ENCODE results near the gene TMEM63C.

Gene TMEM63C

DNA sequence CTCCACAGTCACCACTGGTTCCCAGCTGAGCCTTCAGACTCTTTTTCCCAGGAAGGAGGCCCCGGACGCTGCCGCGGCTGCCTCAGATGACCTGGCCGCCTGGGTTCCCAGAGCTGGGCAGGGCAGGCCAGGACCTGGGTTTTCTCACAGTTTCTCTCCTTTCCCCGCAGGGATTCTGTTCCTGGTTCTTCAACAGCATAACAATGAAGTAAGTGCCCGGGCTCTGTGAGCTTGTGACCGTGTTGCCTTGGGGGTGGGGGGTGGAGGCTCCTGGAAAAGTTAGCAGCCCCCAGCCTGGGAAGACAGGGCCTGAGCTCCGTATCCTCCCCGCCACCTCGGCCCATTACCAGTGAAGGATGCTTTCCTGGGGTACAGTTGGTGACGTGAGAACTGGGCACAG lies 43.7 kb downstream of the TMEM63C start:
- DNase-seq = no peak

DNA sequence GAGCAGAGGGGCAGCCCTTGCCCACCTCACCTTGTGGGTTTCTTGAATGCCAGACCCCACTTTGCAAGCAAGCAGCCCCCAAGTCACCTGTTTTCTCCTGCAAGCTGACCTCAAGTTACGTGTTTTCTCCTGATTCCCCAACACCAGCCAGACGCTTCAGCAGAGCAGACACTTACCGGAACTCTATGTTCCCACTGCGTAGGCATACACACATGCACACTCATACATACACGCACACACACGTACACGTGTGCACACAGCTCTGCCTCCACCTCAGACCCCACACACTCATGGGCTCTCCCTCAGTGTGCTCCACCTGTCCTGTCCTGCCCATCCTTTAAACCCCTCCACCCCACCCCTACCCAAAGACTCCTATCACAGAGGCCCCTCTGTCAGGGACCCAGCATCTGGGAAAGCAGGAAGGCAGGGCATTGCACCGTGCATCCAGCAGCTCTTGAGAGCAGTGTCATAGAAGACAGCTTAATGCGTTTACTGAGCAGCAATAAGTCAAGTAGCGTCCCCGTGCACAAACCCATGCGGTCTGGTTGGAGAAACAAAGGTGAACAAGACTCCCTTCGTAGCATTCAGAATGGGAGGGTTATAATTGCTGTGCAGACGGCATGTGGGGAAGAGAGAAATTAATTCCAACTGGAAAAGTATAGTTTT lies 44.4 kb downstream of the TMEM63C start:
- DNase-seq = no peak

DNA sequence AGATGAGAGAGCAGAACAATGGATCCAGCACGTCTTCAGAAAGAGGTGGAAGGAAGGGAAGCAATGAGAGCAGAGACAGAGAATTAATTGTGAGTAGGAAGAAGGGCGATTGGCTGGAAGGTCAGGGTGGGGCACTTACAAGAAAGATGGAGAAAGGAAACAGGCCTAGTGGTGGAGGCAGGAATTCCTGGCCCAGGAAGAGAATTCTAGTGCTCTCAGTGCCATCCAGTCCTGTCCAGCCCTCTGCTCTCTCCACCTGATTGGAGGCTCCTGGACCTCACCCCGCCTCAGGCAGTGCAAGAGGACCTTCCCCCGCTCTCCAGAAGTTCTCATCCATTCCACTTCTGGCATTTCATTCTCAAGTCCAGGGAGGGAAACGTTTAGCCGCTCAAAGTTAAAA lies 46.5 kb downstream of the TMEM63C start:
- DNase-seq = no peak

DNA sequence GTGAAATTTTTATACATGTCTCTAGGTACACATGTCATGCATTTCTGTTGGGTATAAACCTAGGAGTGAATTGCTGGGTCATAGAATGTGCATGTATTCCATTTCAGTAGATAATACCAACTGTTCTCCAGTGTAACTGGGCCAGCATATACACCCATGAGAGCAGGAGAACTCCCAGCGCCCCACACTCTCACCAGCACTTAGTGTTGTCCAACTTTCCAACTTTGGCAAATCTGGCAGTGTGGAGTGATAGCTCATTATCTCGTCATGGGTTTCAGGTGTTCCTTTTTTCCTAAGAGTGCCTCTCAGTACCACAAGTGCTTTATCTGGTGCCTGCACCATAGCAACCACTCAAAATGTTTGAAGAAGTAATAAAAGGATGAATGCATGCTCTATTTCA lies 49.3 kb downstream of the TMEM63C start:
- DNase-seq = no peak

DNA sequence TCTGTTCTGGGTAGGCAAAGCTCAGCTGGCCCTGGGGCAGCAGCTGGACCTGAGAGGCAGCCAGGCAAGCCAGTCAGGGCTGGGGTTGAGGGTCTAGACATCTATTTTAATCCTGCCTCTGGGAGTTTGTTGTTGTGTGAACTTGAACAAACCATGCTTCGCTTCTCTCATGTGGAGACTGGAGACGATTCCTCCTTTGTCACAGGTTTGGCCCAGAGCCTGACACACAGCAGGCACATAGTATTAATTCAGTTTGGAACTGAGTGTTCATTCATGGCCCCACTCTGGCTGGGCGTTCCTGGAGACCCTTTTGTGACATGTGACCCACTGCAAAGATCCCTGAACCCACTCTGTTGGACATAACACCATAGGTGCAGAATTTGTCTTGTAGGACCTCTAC lies 50.1 kb downstream of the TMEM63C start:
- DNase-seq = no peak

DNA sequence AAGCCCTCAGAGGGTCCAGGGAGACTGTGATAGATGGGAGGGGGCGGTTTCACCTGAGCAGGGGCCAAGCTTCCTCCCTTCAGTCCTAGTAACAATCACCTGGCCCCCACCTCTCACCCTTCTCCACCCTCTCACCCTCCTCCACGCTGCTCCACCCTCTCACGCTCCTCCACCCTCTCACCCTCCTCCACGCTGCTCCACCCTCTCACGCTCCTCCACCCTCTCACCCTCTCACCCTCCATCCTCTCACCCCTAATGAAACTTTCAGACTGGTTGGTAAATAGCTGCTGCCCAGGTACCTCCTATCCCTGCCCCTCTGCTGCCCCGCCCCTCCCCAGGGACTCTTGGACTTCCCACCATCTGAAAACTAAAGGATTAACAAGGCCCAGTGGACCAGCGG lies 55.2 kb downstream of the TMEM63C start:
- DNase-seq = no peak

DNA sequence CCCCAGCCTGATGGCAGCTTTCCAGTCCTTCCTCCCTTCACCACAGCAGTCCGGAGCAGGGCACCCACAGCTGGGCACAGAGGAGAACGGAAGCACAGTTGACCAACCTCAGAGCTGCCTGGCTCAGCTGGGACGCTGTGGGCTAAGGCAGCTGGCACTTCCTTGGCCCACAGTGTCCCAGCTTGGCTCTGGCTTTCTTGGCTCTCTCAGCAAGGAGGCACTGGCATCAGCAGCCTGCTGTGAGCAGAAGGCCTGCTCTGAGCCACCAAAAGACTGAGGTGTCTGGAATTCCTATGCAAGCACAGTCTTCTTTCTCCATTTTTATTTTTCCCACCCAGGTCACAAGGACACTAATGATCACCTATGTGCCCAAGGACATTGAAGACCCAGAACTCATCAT lies 56.8 kb downstream of the TMEM63C start:
- DNase-seq = no peak

DNA sequence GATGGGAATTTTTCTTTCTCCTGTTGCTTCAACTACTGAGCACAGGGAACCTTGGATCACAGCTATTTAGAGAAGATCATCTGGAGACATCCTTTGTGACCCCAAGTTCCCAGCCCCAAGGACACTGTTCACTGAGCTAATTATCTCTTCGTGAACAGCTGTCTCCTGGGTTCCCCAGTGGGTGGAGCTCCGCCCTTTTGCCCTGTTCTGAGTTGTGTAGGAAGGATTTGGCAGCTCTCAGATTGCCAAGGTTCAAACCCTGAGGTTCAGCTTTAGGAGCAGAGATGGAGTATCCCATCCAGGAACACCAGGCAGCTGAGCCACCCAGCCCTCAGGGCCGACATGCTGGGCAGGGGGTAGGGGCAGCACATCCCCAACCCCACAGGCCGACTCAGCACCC lies 57.4 kb downstream of the TMEM63C start:
- DNase-seq = no peak

DNA sequence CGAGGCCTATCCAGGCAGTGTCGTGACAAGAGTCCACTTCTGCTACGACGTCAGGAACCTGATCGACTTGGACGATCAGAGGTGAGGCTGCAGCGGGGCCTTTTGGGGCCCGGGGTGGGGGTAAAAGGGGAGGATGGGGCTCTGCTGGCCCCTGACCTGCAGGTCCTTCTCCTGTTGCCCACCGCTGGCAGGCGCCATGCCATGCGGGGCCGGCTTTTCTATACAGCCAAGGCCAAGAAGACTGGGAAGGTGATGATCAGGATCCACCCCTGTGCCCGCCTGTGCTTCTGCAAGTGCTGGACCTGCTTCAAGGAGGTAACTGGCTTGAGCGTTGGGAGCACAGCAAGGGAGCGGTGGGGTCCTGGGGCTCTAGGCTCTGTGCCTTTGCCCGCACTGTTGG lies 57.8 kb downstream of the TMEM63C start:
- no peak for DNase-seq

DNA sequence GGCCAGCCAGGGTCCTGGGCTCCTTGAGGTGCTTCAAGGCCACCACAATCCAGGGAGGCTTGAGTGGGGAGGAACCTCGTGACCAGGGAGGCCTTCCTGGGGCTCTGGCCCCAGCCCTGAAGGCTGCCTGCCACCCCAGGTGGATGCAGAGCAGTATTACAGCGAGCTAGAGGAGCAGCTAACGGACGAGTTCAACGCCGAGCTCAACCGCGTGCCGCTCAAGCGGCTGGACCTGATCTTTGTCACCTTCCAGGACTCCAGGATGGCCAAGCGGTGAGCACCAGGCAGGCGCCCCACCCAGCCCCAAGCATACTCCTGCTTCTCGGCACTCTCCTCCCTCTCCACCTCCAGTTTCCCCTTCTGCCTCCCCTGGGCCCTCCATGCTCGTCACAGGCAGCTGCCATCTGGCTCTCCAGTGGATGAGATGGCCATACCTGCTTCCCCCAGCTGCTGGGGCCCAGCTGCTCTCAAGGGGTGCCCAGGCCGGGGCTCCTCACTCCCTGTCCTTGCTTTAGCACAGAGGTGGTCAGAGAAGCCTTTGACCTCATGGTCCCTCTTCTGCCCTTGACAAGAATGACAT lies 58.8 kb downstream of the TMEM63C start:
- no peak for DNase-seq

DNA sequence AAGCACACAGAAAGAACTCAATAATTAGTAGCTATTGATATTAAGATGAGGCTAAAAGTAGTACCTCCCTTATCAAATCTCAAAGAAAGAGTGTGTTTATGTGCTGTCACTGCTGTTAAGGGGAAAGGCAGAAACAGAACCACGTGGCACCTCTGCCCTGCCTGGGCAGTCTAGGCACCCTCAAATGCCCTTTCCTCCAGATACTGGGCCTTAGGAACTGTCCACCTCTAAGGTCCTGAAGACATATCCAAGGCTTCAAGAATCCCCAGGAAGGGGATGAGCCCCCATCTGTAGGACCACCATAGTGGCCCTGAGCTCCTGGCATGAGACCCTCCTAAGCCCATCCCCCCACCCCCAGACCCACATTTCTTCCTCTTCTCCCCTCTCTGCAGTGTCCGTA lies 60.4 kb downstream of the TMEM63C start:
- no peak for DNase-seq

DNA sequence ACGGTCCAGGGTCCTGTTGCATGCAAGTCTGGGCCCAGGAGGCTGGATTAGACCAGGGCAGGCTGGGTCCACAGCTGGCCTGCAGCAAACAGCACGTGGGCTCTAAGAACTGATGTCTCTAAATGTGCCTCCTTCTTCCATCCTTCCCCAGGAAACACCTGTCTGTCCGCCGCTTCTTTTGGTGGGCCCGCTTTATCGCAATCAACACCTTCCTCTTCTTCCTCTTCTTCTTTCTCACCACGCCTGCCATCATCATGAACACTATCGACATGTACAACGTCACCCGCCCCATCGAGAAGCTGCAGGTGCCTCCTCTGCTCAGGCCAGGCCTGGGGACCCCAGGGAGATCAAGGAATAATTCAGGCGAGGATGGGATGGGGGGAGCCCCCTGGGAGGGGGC lies 61.2 kb downstream of the TMEM63C start:
- no peak for DNase-seq

DNA sequence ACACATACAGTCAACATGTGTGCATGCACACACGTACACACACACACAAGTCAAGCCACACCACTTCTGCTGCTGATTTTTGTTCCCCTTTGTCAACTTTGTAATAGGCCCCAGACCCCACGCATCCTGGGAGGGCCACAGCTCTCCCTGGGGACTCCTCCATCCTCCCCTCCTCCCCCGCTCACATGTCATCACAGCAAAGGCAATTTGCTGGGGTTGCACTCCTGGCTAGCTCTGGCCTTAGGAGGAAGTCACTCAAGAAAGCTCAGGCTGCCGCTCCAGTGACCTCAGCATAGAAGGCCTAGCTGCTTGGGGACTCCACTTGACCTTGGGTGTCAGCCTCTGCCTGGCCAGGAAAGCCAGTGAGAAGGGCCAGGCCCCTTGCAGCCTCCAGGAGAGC lies 62.3 kb downstream of the TMEM63C start:
- DNase-seq = no peak

DNA sequence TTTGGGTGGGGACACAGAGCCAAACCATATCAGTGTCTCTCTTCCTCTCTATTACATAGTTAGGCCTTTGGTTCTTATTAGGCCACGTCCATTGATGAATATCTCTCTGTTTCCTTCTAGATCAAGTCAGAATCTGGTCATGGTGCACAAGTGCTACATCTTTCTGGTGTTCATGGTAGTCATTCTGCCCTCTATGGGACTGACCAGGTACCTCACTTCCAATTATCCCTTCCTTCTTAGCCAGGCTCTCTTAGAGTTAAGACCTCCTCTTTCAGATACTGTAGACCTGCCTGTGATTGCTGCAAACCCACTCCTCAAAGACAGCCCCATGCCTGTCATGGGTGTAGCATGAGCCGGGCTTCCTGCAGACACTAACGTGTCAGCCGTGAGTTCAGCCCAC lies 64.2 kb downstream of the TMEM63C start:
- DNase-seq = no peak

DNA sequence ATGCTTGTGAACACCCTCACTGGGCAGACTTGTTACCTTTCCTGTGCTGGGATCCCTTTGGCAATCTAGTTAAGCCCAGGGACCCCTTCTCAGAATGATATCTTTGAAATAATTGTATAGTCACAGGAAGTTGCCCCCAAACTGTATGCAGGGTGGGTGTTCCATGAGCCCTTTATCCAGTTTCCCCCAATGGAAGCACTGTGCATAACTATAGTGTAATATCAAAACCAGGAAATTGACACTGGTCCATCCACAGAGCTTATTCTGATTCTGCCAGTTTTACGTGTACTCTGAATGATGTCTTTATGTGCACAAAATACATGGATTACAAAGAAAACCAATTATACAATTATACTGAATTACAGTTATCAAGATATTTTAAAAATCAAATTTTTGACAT lies 65.2 kb downstream of the TMEM63C start:
- no peak for DNase-seq

DNA sequence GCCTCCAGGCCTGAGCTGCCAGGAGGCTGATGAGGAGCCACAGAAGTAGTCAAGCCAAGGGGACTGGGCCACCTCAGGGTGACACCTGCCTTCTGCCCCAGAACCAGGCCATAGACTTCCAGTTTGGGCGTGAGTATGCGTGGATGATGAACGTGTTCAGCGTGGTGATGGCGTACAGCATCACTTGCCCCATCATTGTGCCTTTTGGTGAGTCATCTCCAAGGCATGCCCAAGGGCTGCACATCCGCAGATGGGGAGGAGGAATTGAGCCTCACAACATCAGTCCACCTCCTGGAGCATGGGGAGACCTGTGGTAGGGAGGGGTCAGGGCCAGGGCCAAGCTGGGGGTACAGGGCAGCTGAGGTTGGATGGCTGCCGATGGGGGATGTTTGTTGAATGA lies 67.1 kb downstream of the TMEM63C start:
- no peak for DNase-seq

DNA sequence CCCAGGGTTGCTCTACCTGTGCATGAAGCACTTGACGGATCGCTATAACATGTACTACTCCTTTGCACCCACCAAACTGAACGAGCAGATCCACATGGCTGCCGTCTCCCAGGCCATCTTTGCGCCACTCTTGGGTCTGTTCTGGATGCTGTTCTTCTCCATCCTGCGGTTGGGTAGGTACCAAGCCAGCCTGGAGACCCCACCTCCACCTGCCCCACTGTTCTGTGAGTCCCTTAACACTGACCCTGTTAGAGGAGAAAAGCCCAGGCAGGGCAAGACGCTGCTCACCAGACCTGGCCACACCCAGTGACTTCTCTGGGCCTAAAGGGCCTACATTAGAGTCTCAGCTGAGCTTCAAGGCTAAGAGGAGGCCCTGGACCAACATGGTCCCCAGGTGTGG lies 67.7 kb downstream of the TMEM63C start:
- DNase-seq = no peak

DNA sequence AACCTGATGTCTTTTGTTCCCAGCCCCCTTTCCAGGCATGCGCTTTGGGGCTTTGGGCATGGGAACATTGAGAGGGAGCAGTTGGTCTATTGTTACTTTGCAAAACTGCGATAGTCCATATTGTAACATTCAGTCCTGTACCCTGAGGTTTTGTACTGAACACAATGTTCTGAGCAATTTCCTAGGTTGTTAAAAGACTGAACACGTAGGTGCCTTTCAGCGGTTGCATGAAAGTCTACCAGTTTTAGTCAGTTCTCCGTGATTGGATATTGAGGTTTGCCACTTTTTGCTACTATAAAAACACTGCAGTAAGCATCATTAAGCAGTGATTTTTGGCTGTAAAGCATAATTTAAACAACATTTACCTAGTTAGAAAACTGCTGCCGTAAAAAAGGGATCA lies 69.3 kb downstream of the TMEM63C start:
- DNase-seq = no peak

DNA sequence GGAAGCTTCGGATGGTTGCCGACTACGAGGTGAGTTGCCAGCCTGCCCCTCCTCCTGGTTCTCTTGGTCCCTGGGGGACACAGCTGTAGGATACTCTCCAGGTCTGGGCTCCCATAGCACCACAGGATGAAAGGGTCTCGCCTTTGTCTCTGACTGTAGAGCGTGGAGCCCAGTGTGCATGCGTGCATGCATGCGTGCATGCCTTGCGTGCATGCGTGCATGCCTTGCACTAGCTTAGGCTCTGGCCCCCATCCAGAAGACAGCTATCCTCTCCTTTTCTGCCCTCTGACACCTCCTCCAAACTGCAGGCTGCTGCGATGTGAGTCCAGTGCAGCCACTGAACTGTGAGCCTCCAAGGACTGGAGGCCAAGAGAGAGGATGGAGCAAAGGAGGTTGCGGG lies 70.3 kb downstream of the TMEM63C start:
- no peak for DNase-seq

DNA sequence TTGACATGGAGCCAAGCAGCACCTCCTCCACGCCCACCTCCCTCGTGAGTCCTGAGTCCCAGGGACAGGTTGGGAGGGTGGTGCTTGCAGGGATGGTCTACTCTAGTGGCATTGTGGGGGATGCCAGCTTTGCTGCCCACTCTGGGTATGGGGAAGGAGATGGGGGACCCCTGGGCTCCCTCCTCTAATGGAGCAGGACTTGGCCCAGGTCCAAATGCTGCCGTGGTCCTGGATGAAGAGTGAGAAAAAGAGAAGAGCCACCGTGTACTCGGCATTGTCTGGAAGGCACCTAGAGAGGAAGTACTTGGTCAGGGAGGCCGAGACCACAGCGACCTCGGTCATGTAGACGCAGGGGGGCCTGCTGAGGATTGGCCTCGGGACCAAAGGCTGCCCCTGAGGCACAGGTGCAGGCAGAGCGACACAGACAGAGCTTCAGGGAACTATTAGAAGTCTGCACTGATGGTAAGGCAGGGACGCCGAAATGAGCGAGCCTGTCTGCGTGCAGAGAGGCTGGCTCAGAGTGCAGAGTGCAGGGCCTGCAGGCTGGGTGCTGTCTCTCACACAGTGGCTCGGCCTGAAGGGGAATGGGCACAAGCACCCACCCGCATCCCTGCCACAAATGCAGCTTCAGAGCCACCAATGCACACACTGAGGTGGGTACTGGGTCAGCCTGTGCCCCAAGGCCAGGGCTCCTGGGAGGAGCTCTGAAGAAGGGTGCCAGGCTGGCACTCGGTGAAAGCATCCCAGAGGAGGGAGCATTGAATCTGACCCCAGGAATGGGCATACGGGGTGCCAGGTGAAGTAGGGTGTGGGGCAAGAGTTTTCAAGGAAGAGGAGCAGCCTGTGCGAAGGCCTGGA lies 72.0 kb downstream of the TMEM63C start:
- no peak for DNase-seq

DNA sequence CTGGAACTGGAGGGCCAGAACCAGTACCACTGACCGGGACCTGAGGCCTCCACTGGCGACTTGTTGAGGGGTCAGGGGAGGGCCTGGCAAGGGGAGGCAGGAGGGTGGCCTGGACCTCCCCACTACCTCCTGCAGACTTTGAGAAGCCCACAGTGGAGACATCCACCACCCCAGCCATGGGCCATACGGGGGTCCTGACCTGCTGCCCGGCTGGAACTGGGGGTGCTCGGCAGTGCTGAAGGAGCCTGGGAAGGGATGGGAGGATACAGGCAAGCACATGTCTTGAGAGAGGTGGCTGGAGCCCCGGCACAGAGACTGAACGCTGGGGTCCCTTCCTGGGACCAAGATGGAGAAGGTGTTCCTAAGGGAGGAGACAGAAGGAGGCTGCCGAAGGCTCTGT lies 75.1 kb downstream of the TMEM63C start:
- DNase-seq = no peak

DNA sequence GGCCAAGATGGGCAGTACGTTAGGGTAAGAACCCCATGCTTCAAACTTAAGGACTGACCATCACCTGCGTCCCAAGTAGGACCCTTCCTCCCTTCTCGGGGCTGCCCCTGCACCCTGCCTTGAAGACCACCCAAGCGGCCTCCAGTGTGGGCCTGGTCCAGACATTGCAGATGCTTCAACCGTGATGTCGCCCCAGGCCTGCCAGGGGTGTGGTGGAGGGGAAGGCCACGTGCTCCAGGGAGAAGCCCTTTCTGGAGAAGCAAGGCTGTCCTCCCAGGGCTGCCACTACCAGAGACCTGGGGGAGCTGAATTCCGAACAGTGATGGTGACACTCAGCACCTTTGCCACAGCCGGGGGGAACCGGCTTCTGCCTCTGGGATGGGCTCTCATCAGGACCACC lies 76.1 kb downstream of the TMEM63C start:
- DNase-seq = no peak

DNA sequence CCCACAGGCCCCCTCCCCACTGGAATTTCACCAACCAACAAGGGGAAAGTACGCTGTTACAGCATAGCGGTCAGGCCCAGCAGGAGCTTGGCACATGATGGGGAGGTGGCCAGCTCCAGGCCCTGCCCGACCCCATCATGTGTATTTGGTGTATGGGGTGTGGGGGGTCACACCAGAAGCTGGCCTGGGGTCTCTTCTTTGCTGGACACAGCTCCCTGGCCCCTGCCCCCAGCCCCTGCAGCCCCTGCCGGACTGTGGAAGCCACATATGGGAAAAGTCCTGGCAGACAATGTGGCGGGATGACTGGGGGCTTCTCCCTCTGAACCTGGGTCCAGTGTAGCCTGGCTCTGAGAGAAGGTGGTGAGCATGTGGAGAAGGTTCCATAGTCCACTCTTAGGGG lies 77.0 kb downstream of the TMEM63C start:
- no peak for DNase-seq

DNA sequence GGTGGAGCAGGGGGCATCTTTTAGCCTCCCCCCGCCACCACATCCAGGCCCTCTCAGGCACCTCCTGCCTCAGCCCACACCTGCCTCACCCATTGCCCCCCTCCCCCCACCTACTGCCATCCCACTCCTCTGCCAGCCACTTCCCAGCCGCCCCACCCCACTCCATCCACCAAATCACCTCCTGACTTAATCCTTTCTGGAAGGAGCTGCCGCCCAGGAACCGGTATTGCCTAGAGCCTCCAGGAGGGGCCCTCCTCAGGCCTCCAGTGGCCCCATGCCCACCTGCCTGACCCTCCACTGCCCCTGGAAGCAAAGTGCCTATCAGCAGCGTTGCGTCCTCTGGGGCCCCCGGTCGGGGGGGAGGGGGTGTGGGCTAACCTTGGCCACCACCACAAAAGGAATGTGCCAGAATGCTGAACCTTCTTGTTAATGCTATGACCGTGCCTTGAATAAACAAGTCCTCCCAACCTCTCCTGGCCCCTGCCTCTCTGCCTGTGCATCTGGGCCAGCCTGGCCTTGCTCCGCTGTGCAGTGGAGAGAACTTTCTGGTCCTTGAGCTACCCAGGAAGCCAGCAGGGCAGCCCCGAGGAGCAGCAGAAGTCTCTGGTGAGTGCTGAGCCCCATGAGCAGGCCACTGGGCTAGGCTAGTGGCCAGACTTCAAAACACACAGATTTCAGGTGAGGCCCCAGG lies 77.6 kb downstream of the TMEM63C start:
- no peak for DNase-seq
